GM12878 (cell line): ENCODE results near the gene LSM11. TPM values are rescaled to one million over a fixed set of nuclear protein-coding genes. Genes with fewer than 3 reads are reported as not detected.
A peak's percentile ranks its signal among the peaks of the same experiment; 100 is the strongest.

Experiments used
- ATAC-seq: fragments of 200-7000 bp; cut with Tn5 transposase; 3 replicates; pipeline ENCODE4 v1.9.1; 2020; ENCODE audit warnings: mild to moderate bottlenecking, moderate library complexity
- BruUV-seq: library from RNA; stranded (reverse); fragments of 400-500 nt; replicated peaks from 2 replicates; lab custom pipeline; 2021; lab: Mats Ljungman, UMichigan
- CTCF ChIA-PET: fragments of 300-600 bp; sonication (Branson Sonifier 250); formaldehyde crosslinking; extraction: SDS; loops from one replicate; lab custom pipeline; 2021; ENCODE audit warnings: inconsistent platforms; lab: Yijun Ruan, JAX
- POLR2A ChIA-PET: fragments of 350-600 bp; formaldehyde crosslinking; extraction: SDS; loops from one replicate; lab custom pipeline; 2021; ENCODE audit warnings: inconsistent platforms; lab: Charles Lee
- RAD21 ChIA-PET: fragments of 300-600 bp; sonication (Branson Sonifier 250); formaldehyde crosslinking; loops from one replicate; lab custom pipeline; 2023; ENCODE audit warnings: antibody characterized with exemption; ENCODE audit not compliant: unreplicated experiment; lab: Charles Lee
- SMC1A ChIA-PET: fragments of 300-600 bp; sonication (Branson Sonifier 250); formaldehyde crosslinking; loops from one replicate; lab custom pipeline; 2023; ENCODE audit not compliant: unreplicated experiment, uncharacterized antibody; lab: Charles Lee
- DNase-seq: peaks from one replicate; pipeline ENCODE4 v3.0.0-alpha.2; 2011; ENCODE audit warnings: low read depth, low spot score
- FAIRE-seq: peaks from 3 replicates; lab custom pipeline; 2011; peaks lifted over from hg19 to GRCh38; lab: Jason Lieb, UNC
- H2AFZ ChIP-seq: 2 replicates; pipeline ENCODE4 v1.6.0; 2011; ENCODE audit warnings: low read depth, low read length, control low read depth; ENCODE audit not compliant: control insufficient read depth
- H3K27ac ChIP-seq: 2 replicates; pipeline ENCODE4 v1.5.1; 2011; ENCODE audit warnings: control low read depth; ENCODE audit not compliant: control insufficient read depth, insufficient read depth
- H3K27me3 ChIP-seq, 2 experiments: replicated peaks in 1 of 2; 2 replicates each; pipeline versions ENCODE4 v1.6.0 to v1.6.1; 2011; ENCODE audit warnings: low read length in 1 of 2; ENCODE audit not compliant: control insufficient read depth in 2 of 2, insufficient read depth in 2 of 2
- H3K36me3 ChIP-seq, 2 experiments: 2 replicates each; pipeline ENCODE4 v1.5.1; 2011; ENCODE audit warnings: low read length in 1 of 2; ENCODE audit not compliant: control insufficient read depth in 2 of 2, insufficient read depth in 2 of 2
- H3K4me1 ChIP-seq: 2 replicates; pipeline ENCODE4 v1.6.1; 2011; ENCODE audit warnings: mild to moderate bottlenecking, low read length, moderate library complexity, mixed read lengths; ENCODE audit not compliant: control insufficient read depth, insufficient read depth
- H3K4me2 ChIP-seq: 2 replicates; pipeline ENCODE4 v1.6.0; 2011; ENCODE audit warnings: control low read depth; ENCODE audit not compliant: control insufficient read depth, insufficient read depth
- H3K4me3 ChIP-seq: fragments of 200-600 bp; sonication (generic); 2 replicates; pipeline ENCODE4 v1.5.1; 2016
- H3K79me2 ChIP-seq: 2 replicates; pipeline ENCODE4 v1.6.0; 2011; ENCODE audit warnings: low read length; ENCODE audit not compliant: control insufficient read depth, insufficient read depth
- H3K9ac ChIP-seq: 2 replicates; pipeline ENCODE4 v1.8.0; 2011; ENCODE audit warnings: low read length, control low read depth, mixed read lengths; ENCODE audit not compliant: control insufficient read depth, insufficient read depth
- H3K9me3 ChIP-seq: replicated peaks from 3 replicates; pipeline ENCODE4 v1.5.1; 2011; ENCODE audit warnings: mild to moderate bottlenecking, low read length; ENCODE audit not compliant: control insufficient read depth, insufficient read depth
- H4K20me1 ChIP-seq: 2 replicates; pipeline ENCODE4 v1.6.0; 2011; ENCODE audit not compliant: control insufficient read depth, insufficient read depth
- ATF7 ChIP-seq: fragments of 450-650 bp; IDR thresholded peaks from 2 replicates; pipeline ENCODE4 v1.6.1; 2016; ENCODE audit warnings: low read depth, mild to moderate bottlenecking
- BACH1 ChIP-seq: fragments of 450-650 bp; IDR thresholded peaks from 2 replicates; pipeline ENCODE4 v1.6.1; 2017; ENCODE audit warnings: mild to moderate bottlenecking, borderline replicate concordance
- BRCA1 ChIP-seq: IDR thresholded peaks from 2 replicates; pipeline ENCODE4 v1.6.1; 2011; ENCODE audit warnings: low read depth, low read length, improper control_type of control experiment
- CREM ChIP-seq: IDR thresholded peaks from 2 replicates; pipeline ENCODE4 v1.6.1; 2014; ENCODE audit warnings: antibody characterized with exemption, low read depth
- HDAC2 ChIP-seq: fragments of 200-600 bp; sonication (generic); IDR thresholded peaks from 2 replicates; pipeline ENCODE4 v1.6.1; 2017
- KLF5 ChIP-seq: fragments of 450-650 bp; IDR thresholded peaks from 2 replicates; pipeline ENCODE4 v1.6.1; 2014; ENCODE audit warnings: mild to moderate bottlenecking; ENCODE audit not compliant: partially characterized antibody
- POLR2AphosphoS5 ChIP-seq: IDR thresholded peaks from 2 replicates; pipeline ENCODE4 v1.6.1; 2011; ENCODE audit warnings: mild to moderate bottlenecking, low read length, inconsistent platforms
- RAD51 ChIP-seq: fragments of 450-650 bp; IDR thresholded peaks from 2 replicates; pipeline ENCODE4 v1.6.1; 2016; ENCODE audit warnings: moderate library complexity, mild to moderate bottlenecking, inconsistent platforms
- RBBP5 ChIP-seq: fragments of 200-600 bp; sonication (generic); conservative IDR thresholded peaks from 2 replicates; pipeline ENCODE4 v1.6.1; 2016
- SIX5 ChIP-seq: IDR thresholded peaks from 2 replicates; pipeline ENCODE4 v1.6.1; 2011; ENCODE audit warnings: mild to moderate bottlenecking, low read depth, low read length, moderate library complexity; ENCODE audit not compliant: severe bottlenecking
- SMAD5 ChIP-seq: IDR thresholded peaks from 2 replicates; pipeline ENCODE4 v1.6.1; 2016; ENCODE audit warnings: antibody characterized with exemption, low read depth
- STAT3 ChIP-seq: IDR thresholded peaks from 2 replicates; pipeline ENCODE4 v1.6.1; 2011; ENCODE audit warnings: low read depth, low read length, improper control_type of control experiment
- ZNF384 ChIP-seq: IDR thresholded peaks from 2 replicates; pipeline ENCODE4 v1.6.1; 2012; ENCODE audit warnings: low read depth, mild to moderate bottlenecking, low read length, improper control_type of control experiment, borderline replicate concordance
- WGBS: methylation state at CpG from one replicate; pipeline ENCODE4 v1.1.6; 2016; ENCODE audit warnings: low lambda C conversion rate; ENCODE audit not compliant: insufficient replicate concordance, insufficient coverage; ENCODE audit errors: missing lambda C conversion rate; 5-methylcytosine and 5-hydroxymethylcytosine counted together
- in situ Hi-C: fragments of 300-500 bp; cut with MboI; formaldehyde crosslinking; loops from 9 replicates; pipeline ENCODE4 v1.14.3; 2018; ENCODE audit warnings: mixed read lengths
- intact Hi-C: fragments of 100-400 bp; cut with micrococcal nuclease; formaldehyde crosslinking; loops from one replicate; pipeline ENCODE4 v1.14.2; 2022; ENCODE audit not compliant: unreplicated experiment
- polyA plus RNA-seq, 11 experiments: library from polyadenylated mRNA; depleted of rRNA in 4 of 11; unstranded in 6 of 11; stranded (reverse) in 5 of 11; fragments of >200 nt; fragmentation: Nextera tagmentation in 4 of 11; fragmentation: Illumina TruSeq in 1 of 11; extraction: Ambion mirVana in 4 of 11; extraction: Trizol in 1 of 11; gene quantifications; 1 replicate in 1 of 11; 2 replicates in 10 of 11; pipeline versions ENCODE4 v1.2.1 to v1.2.3, GENCODE V29; 2011 to 2016; ENCODE audit warnings: inconsistent platforms in 2 of 11, missing spikeins in 2 of 11, low read depth in 1 of 11
- total RNA-seq, 4 experiments: library from RNA; depleted of rRNA in 3 of 4; stranded (reverse); fragments of >200 nt in 3 of 4; fragmentation: Illumina TruSeq in 1 of 4; extraction: Trizol in 1 of 4; gene quantifications; 2 replicates each; pipeline versions ENCODE4 v1.2.1 to v1.2.3, GENCODE V29; 2013 to 2021
- TF ChIP-seq, protein P1 (sequence below): fragments of 450-650 bp; IDR thresholded peaks from 2 replicates; pipeline ENCODE4 v1.6.1; 2018; ENCODE audit warnings: borderline replicate concordance, mild to moderate bottlenecking; ENCODE audit not compliant: partially characterized antibody
- TF ChIP-seq, protein P2 (sequence below): IDR thresholded peaks from 2 replicates; pipeline ENCODE4 v1.6.1; 2011; ENCODE audit warnings: mild to moderate bottlenecking, low read depth, low read length, moderate library complexity; ENCODE audit not compliant: insufficient replicate concordance

LSM11 gene
- total and polyA plus RNA-seq, 10 of the 15 experiments (the other 5 are each of a cell fraction or from before 2014, with no cell fraction given), result 0.71 to 8.5 (median 4.2) TPM

DNA sequence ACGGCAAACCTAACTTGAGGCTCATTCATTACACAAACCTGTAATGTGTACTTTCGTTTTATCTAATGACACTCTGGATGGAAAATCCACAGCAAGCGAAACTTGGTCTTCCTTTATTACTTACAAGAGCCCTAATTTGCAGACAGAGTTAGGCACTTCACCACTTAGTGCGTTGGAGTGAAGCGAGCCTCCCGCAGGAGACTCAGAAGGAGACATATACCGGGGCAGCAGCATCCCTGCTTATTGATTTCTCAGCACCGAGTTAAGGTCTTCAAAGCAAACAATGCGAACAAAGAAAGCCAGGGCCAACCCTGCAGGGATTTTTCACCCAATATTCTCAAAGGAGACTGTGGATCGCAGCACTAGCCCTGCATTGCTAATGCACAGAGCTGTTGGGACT, 28.6 kb downstream of the LSM11 start:
- POLR2A ChIA-PET, result no interaction called here
- CTCF ChIA-PET, result interaction anchor here (0.8 to 1.4 kb wide), 3 partner anchors 10 to 223 kb away, joined by 3 read pairs; no protein-coding TSS in a partner anchor
- RAD21 ChIA-PET, result no interaction called here

More for the DNA sequence above, 28.6 kb downstream of the LSM11 start:
- peak; percentile 75 for ATAC-seq
- no TSS peak for BruUV-seq
- H3K9ac ChIP-seq, result no peak overlapping the region; the same call in 1 of the 2 replicates
- WGBS, result 12% methylated on average over 10 of the region's 10 CpGs
- H3K4me1 ChIP-seq, result no peaks in the 10 kb centered on the region
- H2AFZ ChIP-seq, result no peak overlapping the region
- no peak for DNase-seq
- in situ Hi-C loops (no loop called here), intact Hi-C loops (no loop called here)
- FAIRE-seq, result peak; percentile 47
- TF ChIP-seq RAD51 (no peak), ATF7 (no peak), ZNF384 (no peak), BACH1 (no peak), STAT3 (no peak), SIX5 (no peak), HDAC2 (no peak), CREM (no peak), BRCA1 (no peak), RBBP5 (no peak), SMAD5 (no peak), POLR2AphosphoS5 (no peak), KLF5 (no peak)
- TF ChIP-seq, protein P1, sequence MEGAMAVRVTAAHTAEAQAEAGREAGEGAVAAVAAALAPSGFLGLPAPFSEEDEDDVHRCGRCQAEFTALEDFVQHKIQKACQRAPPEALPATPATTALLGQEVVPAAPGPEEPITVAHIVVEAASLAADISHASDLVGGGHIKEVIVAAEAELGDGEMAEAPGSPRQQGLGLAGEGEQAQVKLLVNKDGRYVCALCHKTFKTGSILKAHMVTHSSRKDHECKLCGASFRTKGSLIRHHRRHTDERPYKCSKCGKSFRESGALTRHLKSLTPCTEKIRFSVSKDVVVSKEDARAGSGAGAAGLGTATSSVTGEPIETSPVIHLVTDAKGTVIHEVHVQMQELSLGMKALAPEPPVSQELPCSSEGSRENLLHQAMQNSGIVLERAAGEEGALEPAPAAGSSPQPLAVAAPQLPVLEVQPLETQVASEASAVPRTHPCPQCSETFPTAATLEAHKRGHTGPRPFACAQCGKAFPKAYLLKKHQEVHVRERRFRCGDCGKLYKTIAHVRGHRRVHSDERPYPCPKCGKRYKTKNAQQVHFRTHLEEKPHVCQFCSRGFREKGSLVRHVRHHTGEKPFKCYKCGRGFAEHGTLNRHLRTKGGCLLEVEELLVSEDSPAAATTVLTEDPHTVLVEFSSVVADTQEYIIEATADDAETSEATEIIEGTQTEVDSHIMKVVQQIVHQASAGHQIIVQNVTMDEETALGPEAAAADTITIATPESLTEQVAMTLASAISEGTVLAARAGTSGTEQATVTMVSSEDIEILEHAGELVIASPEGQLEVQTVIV, result no peak
- TF ChIP-seq, protein P2, sequence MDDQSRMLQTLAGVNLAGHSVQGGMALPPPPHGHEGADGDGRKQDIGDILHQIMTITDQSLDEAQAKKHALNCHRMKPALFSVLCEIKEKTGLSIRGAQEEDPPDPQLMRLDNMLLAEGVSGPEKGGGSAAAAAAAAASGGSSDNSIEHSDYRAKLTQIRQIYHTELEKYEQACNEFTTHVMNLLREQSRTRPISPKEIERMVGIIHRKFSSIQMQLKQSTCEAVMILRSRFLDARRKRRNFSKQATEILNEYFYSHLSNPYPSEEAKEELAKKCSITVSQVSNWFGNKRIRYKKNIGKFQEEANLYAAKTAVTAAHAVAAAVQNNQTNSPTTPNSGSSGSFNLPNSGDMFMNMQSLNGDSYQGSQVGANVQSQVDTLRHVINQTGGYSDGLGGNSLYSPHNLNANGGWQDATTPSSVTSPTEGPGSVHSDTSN, result no peak
- no peaks in the 10 kb centered on the region; a peak in 1 of 4 replicates for H3K27me3 ChIP-seq
- H3K9me3 ChIP-seq, result no peaks in the 10 kb centered on the region
- no peaks in the 10 kb centered on the region for H3K79me2 ChIP-seq
- H4K20me1 ChIP-seq, result peaks cover 2% of the 10 kb centered on the region; the same call in 1 of the 2 replicates
- no peak overlapping the region for H3K27ac ChIP-seq
- H3K4me2 ChIP-seq, result peak overlapping the region; percentile 50
- H3K36me3 ChIP-seq, result no peaks in the 10 kb centered on the region
- H3K4me3 ChIP-seq, result no peak overlapping the region
- SMC1A ChIA-PET, result interaction anchor here (1.0 to 1.5 kb wide), 3 partner anchors 8 to 177 kb away, joined by 3 to 4 read pairs (median 4); no protein-coding TSS in a partner anchor
